RPMI8226 (cell line): ENCODE results near the gene PERCC1.
A peak's percentile ranks its signal among the peaks of the same experiment; 100 is the strongest.
"Not testable (repeated sequence)": the region's sequence is repeated elsewhere in the genome, so short reads cannot be mapped to it uniquely, and the experiment has no call there.

Source experiments
- DNase-seq: peaks from one replicate; pipeline ENCODE4 v3.0.0-alpha.2; 2015

PERCC1 gene

GRCh38 chr16:1470481-1471251, 39.8 kb downstream of the PERCC1 start:
- DNase-seq, result no peak

GRCh38 chr16:1471569-1472194, 40.8 kb downstream of the PERCC1 start:
- no peak for DNase-seq

GRCh38 chr16:1472974-1473373, 42.1 kb downstream of the PERCC1 start:
- DNase-seq, result no peak

- no peak for DNase-seq
Measured at GRCh38 chr16:1474082-1474795, 43.4 kb downstream of the PERCC1 start.

GRCh38 chr16:1474796-1475551, 44.1 kb downstream of the PERCC1 start, which contains the start of gene CLCN7:
Gene CLCN7 (minus strand): TSS chr16:1475028. CDS start chr16:1474974, 54 bp downstream.
- peak; percentile 93 for DNase-seq

GRCh38 chr16:1475552-1476114, 44.8 kb downstream of the PERCC1 start:
- no peak for DNase-seq

- DNase-seq, result no peak
Measured at GRCh38 chr16:1477033-1477432, 46.2 kb downstream of the PERCC1 start.

GRCh38 chr16:1478937-1479336, 48.1 kb downstream of the PERCC1 start:
- not testable (repeated sequence) for DNase-seq

GRCh38 chr16:1481906-1482835, 51.3 kb downstream of the PERCC1 start:
- no peak for DNase-seq
